IMR-90 (cell line): ENCODE measurements around the gene EMID1. TPM values are rescaled to one million over a fixed set of nuclear protein-coding genes. Genes with fewer than 3 reads are reported as not detected.

ENCODE experiments used
- ATAC-seq: fragments of 200-7000 bp; cut with Tn5 transposase; 2 replicates; pipeline ENCODE4 v1.9.1; 2020; ENCODE audit warnings: low read depth, mild to moderate bottlenecking, moderate library complexity
- BruUV-seq: library from RNA; stranded (reverse); fragments of 400-500 nt; replicated peaks from 2 replicates; lab custom pipeline; 2021; lab: Mats Ljungman, UMichigan
- CTCF ChIA-PET: fragments of 300-600 bp; formaldehyde crosslinking; extraction: SDS; loops from one replicate; lab custom pipeline; 2021; ENCODE audit warnings: antibody characterized with exemption; lab: Yijun Ruan, JAX
- POLR2A ChIA-PET: fragments of 300-600 bp; sonication (Branson Sonifier 250); formaldehyde crosslinking; loops from one replicate; lab custom pipeline; 2022; ENCODE audit warnings: antibody characterized with exemption; ENCODE audit not compliant: unreplicated experiment; lab: Charles Lee
- DNase-seq: peaks from one replicate; pipeline ENCODE4 v3.0.0; 2013
- H2AFZ ChIP-seq: replicated peaks from 2 replicates; pipeline ENCODE3; 2013; ENCODE audit warnings: low read length, mild to moderate bottlenecking; ENCODE audit not compliant: poor library complexity
- H2AK5ac ChIP-seq: 2 replicates; pipeline ENCODE4 v1.6.1; 2013; ENCODE audit warnings: low read depth, low read length, inconsistent platforms
- H2AK9ac ChIP-seq: replicated peaks from 2 replicates; pipeline ENCODE3; 2013; ENCODE audit warnings: mild to moderate bottlenecking, low read depth, low read length, moderate library complexity; ENCODE audit not compliant: poor library complexity
- H2BK120ac ChIP-seq: 2 replicates; pipeline ENCODE4 v1.6.1; 2013; ENCODE audit warnings: low read depth, low read length, inconsistent platforms
- H2BK15ac ChIP-seq: 3 replicates; pipeline ENCODE4 v1.6.1; 2013; ENCODE audit warnings: low read depth, low read length, inconsistent platforms
- H2BK20ac ChIP-seq: 2 replicates; pipeline ENCODE4 v1.6.1; 2013; ENCODE audit warnings: low read depth, mild to moderate bottlenecking, inconsistent platforms, low read length, moderate library complexity
- H2BK5ac ChIP-seq: 2 replicates; pipeline ENCODE4 v1.6.1; 2013; ENCODE audit warnings: mild to moderate bottlenecking, low read depth, low read length, inconsistent platforms; ENCODE audit not compliant: poor library complexity, severe bottlenecking
- H3K14ac ChIP-seq: replicated peaks from 2 replicates; pipeline ENCODE4 v1.6.1; 2013; ENCODE audit warnings: low read depth, low read length, inconsistent platforms
- H3K18ac ChIP-seq: 2 replicates; pipeline ENCODE4 v1.6.1; 2013; ENCODE audit warnings: low read depth, low read length, control low read depth
- H3K23ac ChIP-seq: 2 replicates; pipeline ENCODE4 v1.6.1; 2013; ENCODE audit warnings: low read depth, low read length, inconsistent platforms
- H3K27ac ChIP-seq: 2 replicates; pipeline ENCODE4 v1.5.1; 2013; ENCODE audit warnings: mild to moderate bottlenecking, control low read depth, low read length; ENCODE audit not compliant: insufficient read depth
- H3K27me3 ChIP-seq: 2 replicates; pipeline ENCODE4 v1.6.1; 2013; ENCODE audit warnings: low read length; ENCODE audit not compliant: control insufficient read depth, insufficient read depth
- H3K36me3 ChIP-seq: 2 replicates; pipeline ENCODE4 v1.6.1; 2013; ENCODE audit warnings: low read length, mixed read lengths; ENCODE audit not compliant: control insufficient read depth, insufficient read depth
- H3K4ac ChIP-seq: 2 replicates; pipeline ENCODE4 v1.6.1; 2013; ENCODE audit warnings: low read depth, low read length, inconsistent platforms
- H3K4me1 ChIP-seq: 2 replicates; pipeline ENCODE4 v1.6.1; 2013; ENCODE audit warnings: low read length, mixed read lengths; ENCODE audit not compliant: control insufficient read depth, insufficient read depth
- H3K4me2 ChIP-seq: 2 replicates; pipeline ENCODE4 v1.6.1; 2013; ENCODE audit warnings: low read depth, mild to moderate bottlenecking, control low read depth, low read length, moderate library complexity
- H3K4me3 ChIP-seq: 2 replicates; pipeline ENCODE4 v1.5.1; 2013; ENCODE audit warnings: low read depth, mild to moderate bottlenecking, control low read depth, low read length, moderate library complexity; ENCODE audit not compliant: insufficient read depth
- H3K56ac ChIP-seq: 2 replicates; pipeline ENCODE4 v1.6.1; 2013; ENCODE audit warnings: low read length, inconsistent platforms; ENCODE audit not compliant: insufficient read depth; ENCODE audit errors: extremely low read depth
- H3K79me1 ChIP-seq, 2 experiments: 2 replicates each; pipeline ENCODE4 v1.6.1; 2013; ENCODE audit warnings: low read length in 2 of 2, inconsistent platforms in 1 of 2, low read depth in 1 of 2
- H3K9ac ChIP-seq: 2 replicates; pipeline ENCODE4 v1.6.1; 2013; ENCODE audit warnings: low read depth, low read length, control low read depth
- H3K9me1 ChIP-seq: 2 replicates; pipeline ENCODE4 v1.6.1; 2013; ENCODE audit warnings: low read length, inconsistent platforms; ENCODE audit not compliant: insufficient read depth
- H3K9me3 ChIP-seq: 2 replicates; pipeline ENCODE4 v1.6.1; 2013; ENCODE audit warnings: low read length; ENCODE audit not compliant: control insufficient read depth, insufficient read depth
- H4K20me1 ChIP-seq: 2 replicates; pipeline ENCODE4 v1.6.1; 2013; ENCODE audit warnings: low read length, inconsistent platforms; ENCODE audit not compliant: insufficient read depth
- H4K5ac ChIP-seq: 2 replicates; pipeline ENCODE4 v1.6.1; 2013; ENCODE audit warnings: mild to moderate bottlenecking, low read depth, low read length, control low read depth
- H4K8ac ChIP-seq, 2 experiments: 2 replicates each; pipeline ENCODE4 v1.6.1; 2013; ENCODE audit warnings: low read depth in 2 of 2, low read length in 2 of 2, control low read depth in 1 of 2, inconsistent platforms in 1 of 2
- H4K91ac ChIP-seq: 2 replicates; pipeline ENCODE4 v1.6.1; 2013; ENCODE audit warnings: low read depth, low read length, inconsistent platforms; ENCODE audit not compliant: insufficient read depth
- BHLHE40 ChIP-seq: fragments of 150-350 bp; IDR thresholded peaks from 2 replicates; pipeline ENCODE4 v1.6.1; 2016; ENCODE audit warnings: mild to moderate bottlenecking, low read depth, low read length
- CEBPB ChIP-seq: IDR thresholded peaks from 2 replicates; pipeline ENCODE4 v1.6.1; 2012; ENCODE audit warnings: low read depth, low read length, improper control_type of control experiment
- CHD1 ChIP-seq: IDR thresholded peaks from 2 replicates; pipeline ENCODE4 v1.6.1; 2012; ENCODE audit warnings: low read depth, low read length, improper control_type of control experiment
- FOS ChIP-seq: fragments of 150-350 bp; IDR thresholded peaks from 2 replicates; pipeline ENCODE4 v1.6.1; 2016; ENCODE audit warnings: low read depth, low read length
- MAFK ChIP-seq: IDR thresholded peaks from 2 replicates; pipeline ENCODE4 v1.6.1; 2012; ENCODE audit warnings: low read depth, low read length, improper control_type of control experiment
- MXI1 ChIP-seq: IDR thresholded peaks from 2 replicates; pipeline ENCODE4 v1.6.1; 2012; ENCODE audit warnings: low read depth, mild to moderate bottlenecking, low read length, moderate library complexity, borderline replicate concordance
- NFE2L2 ChIP-seq: fragments of 150-350 bp; IDR thresholded peaks from 2 replicates; pipeline ENCODE4 v1.6.1; 2016; ENCODE audit warnings: low read depth, mild to moderate bottlenecking, low read length
- RAD21 ChIP-seq: IDR thresholded peaks from 2 replicates; pipeline ENCODE4 v1.6.1; 2012; ENCODE audit warnings: low read length, improper control_type of control experiment
- WGBS, 2 experiments: methylation state at CpG; one replicate each; pipeline versions ENCODE4 v1.1.5 to v1.1.7; 2013; ENCODE audit warnings: missing lambda C conversion rate in 2 of 2; ENCODE audit not compliant: insufficient read length in 1 of 2; ENCODE audit errors: extremely low coverage in 2 of 2; 5-methylcytosine and 5-hydroxymethylcytosine counted together
- dilution Hi-C: fragments of 300-500 bp; cut with HindIII; formaldehyde crosslinking; loops from one replicate; pipeline ENCODE4 v1.14.3; 2018; ENCODE audit warnings: low sequenced_read_pairs; ENCODE audit not compliant: unreplicated experiment
- in situ Hi-C: fragments of 300-500 bp; cut with MboI; formaldehyde crosslinking; loops from 3 replicates; pipeline ENCODE4 v1.14.3; 2019; ENCODE audit warnings: low sequenced_read_pairs, inconsistent platforms, mixed read lengths
- intact Hi-C: fragments of 100-400 bp; cut with micrococcal nuclease; formaldehyde crosslinking; loops from 2 replicates; pipeline ENCODE4 v1.10.0; 2022
- polyA plus RNA-seq, 3 experiments: library from polyadenylated mRNA; depleted of rRNA; stranded (reverse); fragments of >200 nt; gene quantifications; 2 replicates each; pipeline ENCODE4 v1.2.3, GENCODE V29; 2012; ENCODE audit warnings: low replicate concordance in 1 of 3
- total RNA-seq: library from RNA; depleted of rRNA; stranded (reverse); fragments of >200 nt; gene quantifications from 2 replicates; pipeline ENCODE4 v1.2.3, GENCODE V29; 2012
- TF ChIP-seq, protein P1 (sequence below): fragments of 150-350 bp; IDR thresholded peaks from 2 replicates; pipeline ENCODE4 v1.6.1; 2016; ENCODE audit warnings: low read depth, mild to moderate bottlenecking, low read length, moderate library complexity, borderline replicate concordance
- TF ChIP-seq, protein P2 (sequence below): fragments of 150-350 bp; IDR thresholded peaks from 2 replicates; pipeline ENCODE4 v1.6.1; 2017; ENCODE audit warnings: mild to moderate bottlenecking, antibody characterized with exemption, low read length, low read depth

EMID1 gene
- total and polyA plus RNA-seq, 2 of the 4 experiments (the other 2 are of a cell fraction): 0.54 to 1.3 TPM

DNA sequence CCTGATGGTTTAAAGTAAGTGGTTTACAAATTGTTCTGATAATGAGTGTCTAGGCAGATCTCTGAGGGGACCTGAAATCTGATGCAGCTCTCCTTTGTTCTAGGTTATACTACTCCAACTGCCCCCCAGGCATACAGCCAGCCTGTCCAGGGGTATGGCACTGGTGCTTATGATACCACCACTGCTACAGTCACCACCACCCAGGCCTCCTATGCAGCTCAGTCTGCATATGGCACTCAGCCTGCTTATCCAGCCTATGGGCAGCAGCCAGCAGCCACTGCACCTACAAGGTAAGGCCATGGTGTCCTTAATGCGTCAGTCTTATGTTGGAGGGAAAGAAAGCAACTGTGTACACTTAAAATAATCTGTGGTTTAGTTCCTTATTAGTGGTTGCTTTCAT, 72.2 kb downstream of the EMID1 start:
- Histone ChIP-seq H4K5ac (no peak overlapping the region), H3K27me3 (no peaks in the 10 kb centered on the region), H3K36me3 (peaks cover 65% of the 10 kb centered on the region), H3K9me3 (no peaks in the 10 kb centered on the region), H3K4me2 (no peak overlapping the region), H3K9ac (no peak overlapping the region), H4K8ac (no peak overlapping the region), H3K4ac (no peak overlapping the region), H2BK5ac (no peak overlapping the region), H2BK120ac (no peak overlapping the region), H3K79me1 (peaks cover 16 to 64% of the 10 kb centered on the region in 2 experiments), H3K27ac (no peak overlapping the region), H2AK9ac (no peak overlapping the region), H3K23ac (no peak overlapping the region; the same call in 1 of the 2 replicates), H3K18ac (no peak overlapping the region), H2AFZ (no peak overlapping the region), H2AK5ac (no peak overlapping the region), H3K4me3 (no peak overlapping the region), H4K20me1 (peaks cover 89% of the 10 kb centered on the region), H2BK20ac (no peak overlapping the region), H3K9me1 (peaks cover 8% of the 10 kb centered on the region; the same call in 1 of the 2 replicates), H3K14ac (no peak overlapping the region), H2BK15ac (no peak overlapping the region), H4K91ac (no peak overlapping the region), H3K4me1 (no peaks in the 10 kb centered on the region), H3K56ac (no peak overlapping the region)
- no peak for ATAC-seq
- no TSS peak for BruUV-seq
- in situ Hi-C loops (no loop called here), intact Hi-C loops (no loop called here), dilution Hi-C loops (no loop called here)
- DNase-seq: no peak
- CTCF ChIA-PET: no interaction called here
- WGBS, 2 experiments: no CpG with 5 or more reads among the region's 1 CpG
- POLR2A ChIA-PET: no interaction called here
- TF ChIP-seq NFE2L2 (no peak), MXI1 (no peak), MAFK (no peak), CHD1 (no peak), CEBPB (no peak), FOS (no peak), RAD21 (no peak), BHLHE40 (no peak)
- TF ChIP-seq, protein P1, sequence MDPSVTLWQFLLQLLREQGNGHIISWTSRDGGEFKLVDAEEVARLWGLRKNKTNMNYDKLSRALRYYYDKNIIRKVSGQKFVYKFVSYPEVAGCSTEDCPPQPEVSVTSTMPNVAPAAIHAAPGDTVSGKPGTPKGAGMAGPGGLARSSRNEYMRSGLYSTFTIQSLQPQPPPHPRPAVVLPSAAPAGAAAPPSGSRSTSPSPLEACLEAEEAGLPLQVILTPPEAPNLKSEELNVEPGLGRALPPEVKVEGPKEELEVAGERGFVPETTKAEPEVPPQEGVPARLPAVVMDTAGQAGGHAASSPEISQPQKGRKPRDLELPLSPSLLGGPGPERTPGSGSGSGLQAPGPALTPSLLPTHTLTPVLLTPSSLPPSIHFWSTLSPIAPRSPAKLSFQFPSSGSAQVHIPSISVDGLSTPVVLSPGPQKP: no peak
- TF ChIP-seq, protein P2, sequence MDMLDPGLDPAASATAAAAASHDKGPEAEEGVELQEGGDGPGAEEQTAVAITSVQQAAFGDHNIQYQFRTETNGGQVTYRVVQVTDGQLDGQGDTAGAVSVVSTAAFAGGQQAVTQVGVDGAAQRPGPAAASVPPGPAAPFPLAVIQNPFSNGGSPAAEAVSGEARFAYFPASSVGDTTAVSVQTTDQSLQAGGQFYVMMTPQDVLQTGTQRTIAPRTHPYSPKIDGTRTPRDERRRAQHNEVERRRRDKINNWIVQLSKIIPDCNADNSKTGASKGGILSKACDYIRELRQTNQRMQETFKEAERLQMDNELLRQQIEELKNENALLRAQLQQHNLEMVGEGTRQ: no peak
